Endothelial cell of umbilical vein (primary cell): ENCODE measurements around the gene TROAP. TPM values are rescaled to one million over a fixed set of nuclear protein-coding genes. Genes with fewer than 3 reads are reported as not detected.
A peak's percentile ranks its signal among the peaks of the same experiment; 100 is the strongest.

Experiments
- BruUV-seq: library from RNA; stranded (reverse); fragments of 400-500 nt; replicated peaks from 2 replicates; lab custom pipeline; 2021; lab: Mats Ljungman, UMichigan
- CTCF ChIA-PET: fragments of 300-600, 350-600 bp; sonication (Branson Sonifier 250); formaldehyde crosslinking; loops from one replicate; lab custom pipeline; 2021; ENCODE audit warnings: antibody characterized with exemption, inconsistent platforms; lab: Charles Lee
- POLR2A ChIA-PET: fragments of 300-600, 350-600 bp; sonication (Branson Sonifier 250); formaldehyde crosslinking; loops from one replicate; lab custom pipeline; 2021; ENCODE audit warnings: antibody characterized with exemption, inconsistent platforms; lab: Charles Lee
- DNase-seq: peaks from one replicate; pipeline ENCODE4 v3.0.0-alpha.2; 2011; ENCODE audit warnings: low read depth, low spot score
- FAIRE-seq: peaks from 2 replicates; lab custom pipeline; 2011; peaks lifted over from hg19 to GRCh38; lab: Jason Lieb, UNC
- H2AFZ ChIP-seq: 2 replicates; pipeline ENCODE4 v1.6.0; 2012; ENCODE audit warnings: low read depth, low read length, control low read depth, inconsistent platforms
- H3K27ac ChIP-seq: 2 replicates; pipeline ENCODE4 v1.5.1; 2011; ENCODE audit warnings: low read depth, mild to moderate bottlenecking, control low read depth, low read length, moderate library complexity; ENCODE audit not compliant: insufficient read depth
- H3K27me3 ChIP-seq, 2 experiments: 2 replicates each; pipeline versions ENCODE4 v1.6.0 to v1.6.1; 2011; ENCODE audit warnings: low read length in 2 of 2, mixed read lengths in 1 of 2; ENCODE audit not compliant: control insufficient read depth in 2 of 2, insufficient read depth in 2 of 2
- H3K36me3 ChIP-seq, 2 experiments: 2 replicates in 1 of 2; 3 replicates in 1 of 2; pipeline ENCODE4 v1.5.1; 2011; ENCODE audit warnings: low read length in 2 of 2, mild to moderate bottlenecking in 1 of 2, moderate library complexity in 1 of 2; ENCODE audit not compliant: control insufficient read depth in 2 of 2, insufficient read depth in 2 of 2; ENCODE audit errors: extremely low read depth in 1 of 2
- H3K4me1 ChIP-seq: 3 replicates; pipeline ENCODE4 v1.5.1; 2011; ENCODE audit warnings: mild to moderate bottlenecking, low read length; ENCODE audit not compliant: control insufficient read depth, insufficient read depth; ENCODE audit errors: extremely low read depth
- H3K4me2 ChIP-seq: 2 replicates; pipeline ENCODE4 v1.6.1; 2011; ENCODE audit warnings: low read length, control low read depth, mixed read lengths; ENCODE audit not compliant: insufficient read depth
- H3K4me3 ChIP-seq, 3 experiments: fragments of 200-600 bp in 1 of 3; sonication (generic), shearing (Covaris generic) in 1 of 3; replicated peaks in 1 of 3; 2 replicates each; pipeline ENCODE4 v1.5.1; 2011 to 2016; ENCODE audit warnings: control low read depth in 3 of 3, low read length in 3 of 3, mild to moderate bottlenecking in 2 of 3, inconsistent platforms in 1 of 3, low read depth in 1 of 3, moderate library complexity in 1 of 3; ENCODE audit not compliant: insufficient read depth in 1 of 3
- H3K79me2 ChIP-seq: 2 replicates; pipeline ENCODE4 v1.6.0; 2012; ENCODE audit warnings: low read length, inconsistent platforms; ENCODE audit not compliant: control insufficient read depth, insufficient read depth
- H3K9ac ChIP-seq: replicated peaks from 2 replicates; pipeline ENCODE3; 2011; ENCODE audit warnings: low read length, control low read depth; ENCODE audit not compliant: insufficient read depth; ENCODE audit errors: extremely low read depth
- H3K9me1 ChIP-seq: replicated peaks from 3 replicates; pipeline ENCODE4 v1.6.0; 2011; ENCODE audit warnings: mild to moderate bottlenecking, low read length; ENCODE audit not compliant: control insufficient read depth, insufficient read depth; ENCODE audit errors: extremely low read depth
- H3K9me3 ChIP-seq: replicated peaks from 2 replicates; pipeline ENCODE4 v1.5.1; 2012; ENCODE audit warnings: low read length, inconsistent platforms; ENCODE audit not compliant: control insufficient read depth, insufficient read depth
- H4K20me1 ChIP-seq: replicated peaks from 2 replicates; pipeline ENCODE3; 2011; ENCODE audit warnings: mild to moderate bottlenecking, low read length; ENCODE audit not compliant: control insufficient read depth, insufficient read depth; ENCODE audit errors: extremely low read depth
- EZH2 ChIP-seq: IDR thresholded peaks from 2 replicates; pipeline ENCODE4 v1.6.1; 2012; ENCODE audit warnings: borderline replicate concordance, low read depth, mild to moderate bottlenecking, moderate library complexity, low read length, inconsistent platforms; ENCODE audit not compliant: severe bottlenecking
- FOS ChIP-seq: IDR thresholded peaks from 2 replicates; pipeline ENCODE4 v1.6.1; 2011; ENCODE audit warnings: mild to moderate bottlenecking, low read length, moderate library complexity, borderline replicate concordance; ENCODE audit not compliant: insufficient read depth
- GATA2 ChIP-seq: IDR thresholded peaks from 2 replicates; pipeline ENCODE4 v1.7.0; 2011; ENCODE audit warnings: low read depth, mild to moderate bottlenecking, moderate library complexity, mixed read lengths, low read length; ENCODE audit not compliant: insufficient read length, insufficient read depth
- JUN ChIP-seq: IDR thresholded peaks from 2 replicates; pipeline ENCODE4 v1.6.1; 2011; ENCODE audit warnings: borderline replicate concordance, low read depth; ENCODE audit not compliant: insufficient read length, insufficient read depth
- MYC ChIP-seq: IDR thresholded peaks from one replicate; pipeline ENCODE4 v1.6.1; 2011; ENCODE audit warnings: mild to moderate bottlenecking, low read depth, low read length
- POLR2A ChIP-seq: IDR thresholded peaks from 2 replicates; pipeline ENCODE4 v1.6.1; 2012; ENCODE audit warnings: low read depth, mild to moderate bottlenecking, control low read depth, low read length
- POLR2AphosphoS5 ChIP-seq: IDR thresholded peaks from 2 replicates; pipeline ENCODE4 v1.6.1; 2012; ENCODE audit warnings: low read depth, mild to moderate bottlenecking, control low read depth, low read length, moderate library complexity; ENCODE audit not compliant: insufficient read depth
- dilution Hi-C: fragments of 300-500 bp; cut with MboI; formaldehyde crosslinking; loops from one replicate; pipeline ENCODE4 v1.15.0; 2019; ENCODE audit warnings: low sequenced_read_pairs; ENCODE audit not compliant: extremely low pct_ligation_motif_present
- intact Hi-C: fragments of 100-400 bp; cut with micrococcal nuclease; formaldehyde crosslinking; loops from one replicate; pipeline ENCODE4 v1.10.0; 2022
- polyA plus RNA-seq, 4 experiments: library from polyadenylated mRNA; depleted of rRNA in 3 of 4; stranded (reverse) in 3 of 4; unstranded in 1 of 4; fragments of >200 nt; gene quantifications; 2 replicates each; pipeline versions ENCODE4 v1.2.1 to v1.2.3, GENCODE V29; 2011 to 2012; ENCODE audit warnings: missing spikeins in 1 of 4
- total RNA-seq: library from RNA; stranded (reverse); gene quantifications from 2 replicates; pipeline ENCODE4 v1.2.3, GENCODE V29; 2021
- TF ChIP-seq, protein P1 (sequence below), 2 donors: IDR thresholded peaks; 1 replicate in 1 of 2; 2 replicates in 1 of 2; pipeline ENCODE4 v1.5.1; 2011; ENCODE audit warnings: low read length in 2 of 2, mild to moderate bottlenecking in 2 of 2, moderate library complexity in 2 of 2, control low read depth in 1 of 2, inconsistent platforms in 1 of 2, low read depth in 1 of 2; ENCODE audit not compliant: insufficient read depth in 1 of 2; ENCODE audit errors: extremely low read depth in 1 of 2
- TF ChIP-seq, protein P2 (sequence below): IDR thresholded peaks from 2 replicates; pipeline ENCODE4 v1.6.1; 2011; ENCODE audit not compliant: insufficient read depth, insufficient read length

Gene TROAP
- total and polyA plus RNA-seq, 2 donors (not counting 3 experiments of a cell fraction or from before 2014, with no cell fraction given), result 31.7 to 68.6 TPM

DNA sequence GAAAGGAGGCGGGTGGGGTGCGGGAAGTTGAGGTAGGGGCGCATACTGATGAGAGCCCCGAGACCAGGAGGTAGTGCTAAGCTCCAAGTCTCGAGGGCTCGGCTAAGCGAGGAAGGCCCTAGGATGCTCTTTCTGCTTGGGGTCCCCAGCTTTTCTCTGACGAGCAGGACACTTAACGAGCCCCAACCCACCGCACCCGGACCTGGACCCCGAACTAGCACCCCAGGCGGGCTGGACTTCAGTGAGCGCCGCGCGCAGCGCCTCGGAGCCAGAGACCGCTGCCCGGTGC lies 18.7 kb downstream of the TROAP start:
- Histone ChIP-seq H3K4me1 (peaks cover 25% of the 10 kb centered on the region), H3K79me2 (no peaks in the 10 kb centered on the region), H3K4me3 (peak overlapping the region in 1 of 3 experiments; percentile 25), H3K9me1 (no peaks in the 10 kb centered on the region), H3K9me3 (no peaks in the 10 kb centered on the region), H3K27me3 (peaks cover 46 to 69% of the 10 kb centered on the region in 2 experiments), H3K4me2 (no peak overlapping the region), H3K9ac (no peak overlapping the region), H2AFZ (no peak overlapping the region), H4K20me1 (no peaks in the 10 kb centered on the region), H3K36me3 (no peaks in the 10 kb centered on the region), H3K27ac (no peak overlapping the region)
- dilution Hi-C loops, result no loop called here
- intact Hi-C loops, result loop anchor here (1.0 to 10.0 kb wide), 3 partner anchors 18 to 403 kb away; partner anchors contain the start of genes TMBIM6 and TROAP
- CTCF ChIA-PET, result interaction anchor here (0.6 to 3.8 kb wide), 32 partner anchors 9 to 283 kb away, joined by 3 to 105 read pairs (median 6); partner anchors contain the start of genes PRPH, SPATS2 and TROAP
- POLR2A ChIA-PET, result interaction anchor here (0.6 to 1.9 kb wide), 2 partner anchors 19 to 203 kb away, joined by 7 to 9 read pairs; partner anchors contain the start of gene TROAP
- FAIRE-seq, result no peak
- TF ChIP-seq FOS, result no peak
- TF ChIP-seq MYC, result no peak
- TF ChIP-seq, protein P1, sequence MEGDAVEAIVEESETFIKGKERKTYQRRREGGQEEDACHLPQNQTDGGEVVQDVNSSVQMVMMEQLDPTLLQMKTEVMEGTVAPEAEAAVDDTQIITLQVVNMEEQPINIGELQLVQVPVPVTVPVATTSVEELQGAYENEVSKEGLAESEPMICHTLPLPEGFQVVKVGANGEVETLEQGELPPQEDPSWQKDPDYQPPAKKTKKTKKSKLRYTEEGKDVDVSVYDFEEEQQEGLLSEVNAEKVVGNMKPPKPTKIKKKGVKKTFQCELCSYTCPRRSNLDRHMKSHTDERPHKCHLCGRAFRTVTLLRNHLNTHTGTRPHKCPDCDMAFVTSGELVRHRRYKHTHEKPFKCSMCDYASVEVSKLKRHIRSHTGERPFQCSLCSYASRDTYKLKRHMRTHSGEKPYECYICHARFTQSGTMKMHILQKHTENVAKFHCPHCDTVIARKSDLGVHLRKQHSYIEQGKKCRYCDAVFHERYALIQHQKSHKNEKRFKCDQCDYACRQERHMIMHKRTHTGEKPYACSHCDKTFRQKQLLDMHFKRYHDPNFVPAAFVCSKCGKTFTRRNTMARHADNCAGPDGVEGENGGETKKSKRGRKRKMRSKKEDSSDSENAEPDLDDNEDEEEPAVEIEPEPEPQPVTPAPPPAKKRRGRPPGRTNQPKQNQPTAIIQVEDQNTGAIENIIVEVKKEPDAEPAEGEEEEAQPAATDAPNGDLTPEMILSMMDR (IDR thresholded peaks at IDR 0.05; ENCODE audit: extremely low read depth in 1 of 2, insufficient read depth in 1 of 2, low read depth in 1 of 2, low read length in 2 of 2), result no peak
- no peak for TF ChIP-seq EZH2
- TF ChIP-seq, protein P2, sequence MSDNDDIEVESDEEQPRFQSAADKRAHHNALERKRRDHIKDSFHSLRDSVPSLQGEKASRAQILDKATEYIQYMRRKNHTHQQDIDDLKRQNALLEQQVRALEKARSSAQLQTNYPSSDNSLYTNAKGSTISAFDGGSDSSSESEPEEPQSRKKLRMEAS, result no peak
- TF ChIP-seq POLR2A, result no peak
- no peak for TF ChIP-seq JUN
- no peak for TF ChIP-seq GATA2
- no peak for TF ChIP-seq POLR2AphosphoS5
- no TSS peak for BruUV-seq
- DNase-seq, result no peak
